ENCODE data around the gene GPATCH3.

Gene GPATCH3

GRCh38 chr1:26910343-26911160 is 10.3 kb upstream of the GPATCH3 start:
- TF ChIP-seq REST (IDR thresholded peaks at IDR 0.05; ENCODE audit: insufficient read depth in 1 of 2, low read depth in 2 of 2, low read length in 2 of 2) (no peak), TAF1 (IDR thresholded peaks at IDR 0.05; ENCODE audit: borderline replicate concordance, insufficient read depth, low read length) (no peak)

- no peak for TF ChIP-seq REST (IDR thresholded peaks at IDR 0.05; ENCODE audit: insufficient read depth in 1 of 2, low read depth in 2 of 2, low read length in 2 of 2)
- no peak for TF ChIP-seq SIN3A (IDR thresholded peaks at IDR 0.05; ENCODE audit: borderline replicate concordance, insufficient read depth, low read length)
- TF ChIP-seq FOXP2 (optimal IDR thresholded peaks at IDR 0.05; ENCODE audit: borderline replicate concordance, extremely low read depth, extremely low read length, insufficient read depth): no peak
- TF ChIP-seq TAF1 (IDR thresholded peaks at IDR 0.05; ENCODE audit: borderline replicate concordance, insufficient read depth, low read length): no peak
- no peak for TF ChIP-seq POLR2AphosphoS5 (IDR thresholded peaks at IDR 0.05; ENCODE audit: low read depth, low read length)
Measured at GRCh38 chr1:26909951-26910342, 9.7 kb upstream of the GPATCH3 start.

- no peak for TF ChIP-seq SIN3A (IDR thresholded peaks at IDR 0.05; ENCODE audit: borderline replicate concordance, insufficient read depth, low read length)
- TF ChIP-seq POLR2AphosphoS5 (IDR thresholded peaks at IDR 0.05; ENCODE audit: low read depth, low read length): no peak
- no peak for TF ChIP-seq REST (IDR thresholded peaks at IDR 0.05; ENCODE audit: insufficient read depth in 1 of 2, low read depth in 2 of 2, low read length in 2 of 2)
- TF ChIP-seq FOXP2 (optimal IDR thresholded peaks at IDR 0.05; ENCODE audit: borderline replicate concordance, extremely low read depth, extremely low read length, insufficient read depth): no peak
Measured at GRCh38 chr1:26907071-26907917, 7.0 kb upstream of the GPATCH3 start.

- TF ChIP-seq POLR2AphosphoS5 (IDR thresholded peaks at IDR 0.05; ENCODE audit: low read depth, low read length): no peak
- TF ChIP-seq FOXP2 (optimal IDR thresholded peaks at IDR 0.05; ENCODE audit: borderline replicate concordance, extremely low read depth, extremely low read length, insufficient read depth): no peak
- TF ChIP-seq SIN3A (IDR thresholded peaks at IDR 0.05; ENCODE audit: borderline replicate concordance, insufficient read depth, low read length): no peak
- TF ChIP-seq REST (IDR thresholded peaks at IDR 0.05; ENCODE audit: insufficient read depth in 1 of 2, low read depth in 2 of 2, low read length in 2 of 2): no peak
- TF ChIP-seq TAF1 (IDR thresholded peaks at IDR 0.05; ENCODE audit: borderline replicate concordance, insufficient read depth, low read length): no peak
Measured at GRCh38 chr1:26900815-26901511, 696 bp upstream of the GPATCH3 start.

Measured in PFSK-1 (cell line).